ENCODE data around the gene ELP5.

GRCh38 chr17:7204828-7205461 lies 47.1 kb upstream of the ELP5 start:
- TF ChIP-seq POLR2A (IDR thresholded peaks at IDR 0.05; ENCODE audit: low read length) (no peak), GATA1 (IDR thresholded peaks at IDR 0.05; ENCODE audit: low read depth, low read length) (no peak)
